Activated T-helper 1 cell treated with anti-CD3 and anti-CD28 coated beads, Interleukin-12 subunit alpha, Interleukin-12 subunit beta, Interleukin-2, Interleukin-4 antibody, amounts not matched to agents 30 ng/mL and 10 ng/mL and 1 ng/mL, durations not matched to agents 14 hours and 24 hours and 36 hours (primary cell): ENCODE data around the gene ECSIT. TPM values are rescaled to one million over a fixed set of nuclear protein-coding genes. Genes with fewer than 3 reads are reported as not detected.

ENCODE experiments used
- total RNA-seq: library from RNA; stranded (reverse); gene quantifications from 2 replicates; pipeline ENCODE4 v1.2.3, GENCODE V29; 2022

The ECSIT gene
- total RNA-seq, 1 donor from 2014 or later: 37.3 TPM

Other genes starting within 250 kb of the ECSIT start
- gene TSPAN16, start 233.0 kb downstream of the ECSIT start, total RNA-seq: not detected in 2 replicates
- 5.9 and 6.9 TPM in 2 replicates for gene RAB3D, start 189.5 kb downstream of the ECSIT start, total RNA-seq
- gene TMEM205, start 182.9 kb downstream of the ECSIT start, total RNA-seq: 26.6 and 31.2 TPM in 2 replicates
- 10.7 and 14.4 TPM in 2 replicates for gene CCDC159, start 182.6 kb downstream of the ECSIT start, total RNA-seq
- gene PLPPR2, start 173.7 kb downstream of the ECSIT start, total RNA-seq: 2.0 TPM in 2 replicates
- gene SWSAP1, start 154.5 kb downstream of the ECSIT start, total RNA-seq: 3.2 and 3.9 TPM in 2 replicates
- 7.3 and 7.9 TPM in 2 replicates for gene EPOR, start 144.8 kb downstream of the ECSIT start, total RNA-seq
- gene RGL3, start 109.8 kb downstream of the ECSIT start, total RNA-seq: not detected in 2 replicates
- gene ODAD3, start 94.0 kb downstream of the ECSIT start, total RNA-seq: not detected in 2 replicates
- 322 and 334 TPM in 2 replicates for gene PRKCSH, start 93.5 kb downstream of the ECSIT start, total RNA-seq
- gene ELAVL3, start 48.1 kb downstream of the ECSIT start, total RNA-seq: 0.34 TPM in 1 of 2 replicates, not detected in the other
- gene ZNF653, start 23.3 kb downstream of the ECSIT start, total RNA-seq: 19.9 and 23.1 TPM in 2 replicates
- gene CNN1, start 9.7 kb upstream of the ECSIT start, total RNA-seq: not detected in 2 replicates
- 76.7 and 77.6 TPM in 2 replicates for gene ELOF1, start 30.1 kb upstream of the ECSIT start, total RNA-seq
- gene ACP5, start 48.5 kb upstream of the ECSIT start, total RNA-seq: 12.0 and 13.4 TPM in 2 replicates
- gene ZNF627, start 68.3 kb upstream of the ECSIT start, total RNA-seq: 4.3 and 5.2 TPM in 2 replicates
- gene ZNF823, start 209.8 kb upstream of the ECSIT start, total RNA-seq: 2.5 and 2.8 TPM in 2 replicates
- 2.8 and 4.4 TPM in 2 replicates for gene ZNF441, start 237.9 kb upstream of the ECSIT start, total RNA-seq